GM12873 (cell line): ENCODE data around the gene GCDH.

Experiments
- TF ChIP-seq, protein P1 (sequence below): IDR thresholded peaks from 2 replicates; pipeline ENCODE4 v1.5.1; 2012; ENCODE audit warnings: low read depth, mild to moderate bottlenecking, moderate library complexity, low read length, control low read depth; ENCODE audit not compliant: insufficient read depth; ENCODE audit errors: missing control alignments

GCDH gene

DNA sequence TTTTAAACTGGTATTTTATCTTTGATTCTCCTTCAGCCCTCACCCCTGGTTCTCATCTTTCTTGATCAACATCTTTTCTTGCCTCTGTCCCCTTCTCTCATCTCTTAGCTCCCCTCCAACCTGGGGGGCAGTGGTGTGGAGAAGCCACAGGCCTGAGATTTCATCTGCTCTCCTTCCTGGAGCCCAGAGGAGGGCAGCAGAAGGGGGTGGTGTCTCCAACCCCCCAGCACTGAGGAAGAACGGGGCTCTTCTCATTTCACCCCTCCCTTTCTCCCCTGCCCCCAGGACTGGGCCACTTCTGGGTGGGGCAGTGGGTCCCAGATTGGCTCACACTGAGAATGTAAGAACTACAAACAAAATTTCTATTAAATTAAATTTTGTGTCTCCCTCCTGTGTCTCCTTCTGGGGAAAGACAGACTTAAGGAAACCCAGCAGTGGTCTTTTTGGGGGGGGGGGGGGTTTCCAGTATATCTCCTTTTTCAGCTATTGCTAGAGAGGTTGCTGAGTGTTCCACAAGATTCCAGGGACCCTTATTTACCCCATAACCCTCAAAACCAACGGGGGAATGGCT is 53.2 kb downstream of the GCDH start:
- TF ChIP-seq, protein P1, sequence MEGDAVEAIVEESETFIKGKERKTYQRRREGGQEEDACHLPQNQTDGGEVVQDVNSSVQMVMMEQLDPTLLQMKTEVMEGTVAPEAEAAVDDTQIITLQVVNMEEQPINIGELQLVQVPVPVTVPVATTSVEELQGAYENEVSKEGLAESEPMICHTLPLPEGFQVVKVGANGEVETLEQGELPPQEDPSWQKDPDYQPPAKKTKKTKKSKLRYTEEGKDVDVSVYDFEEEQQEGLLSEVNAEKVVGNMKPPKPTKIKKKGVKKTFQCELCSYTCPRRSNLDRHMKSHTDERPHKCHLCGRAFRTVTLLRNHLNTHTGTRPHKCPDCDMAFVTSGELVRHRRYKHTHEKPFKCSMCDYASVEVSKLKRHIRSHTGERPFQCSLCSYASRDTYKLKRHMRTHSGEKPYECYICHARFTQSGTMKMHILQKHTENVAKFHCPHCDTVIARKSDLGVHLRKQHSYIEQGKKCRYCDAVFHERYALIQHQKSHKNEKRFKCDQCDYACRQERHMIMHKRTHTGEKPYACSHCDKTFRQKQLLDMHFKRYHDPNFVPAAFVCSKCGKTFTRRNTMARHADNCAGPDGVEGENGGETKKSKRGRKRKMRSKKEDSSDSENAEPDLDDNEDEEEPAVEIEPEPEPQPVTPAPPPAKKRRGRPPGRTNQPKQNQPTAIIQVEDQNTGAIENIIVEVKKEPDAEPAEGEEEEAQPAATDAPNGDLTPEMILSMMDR = no peak

DNA sequence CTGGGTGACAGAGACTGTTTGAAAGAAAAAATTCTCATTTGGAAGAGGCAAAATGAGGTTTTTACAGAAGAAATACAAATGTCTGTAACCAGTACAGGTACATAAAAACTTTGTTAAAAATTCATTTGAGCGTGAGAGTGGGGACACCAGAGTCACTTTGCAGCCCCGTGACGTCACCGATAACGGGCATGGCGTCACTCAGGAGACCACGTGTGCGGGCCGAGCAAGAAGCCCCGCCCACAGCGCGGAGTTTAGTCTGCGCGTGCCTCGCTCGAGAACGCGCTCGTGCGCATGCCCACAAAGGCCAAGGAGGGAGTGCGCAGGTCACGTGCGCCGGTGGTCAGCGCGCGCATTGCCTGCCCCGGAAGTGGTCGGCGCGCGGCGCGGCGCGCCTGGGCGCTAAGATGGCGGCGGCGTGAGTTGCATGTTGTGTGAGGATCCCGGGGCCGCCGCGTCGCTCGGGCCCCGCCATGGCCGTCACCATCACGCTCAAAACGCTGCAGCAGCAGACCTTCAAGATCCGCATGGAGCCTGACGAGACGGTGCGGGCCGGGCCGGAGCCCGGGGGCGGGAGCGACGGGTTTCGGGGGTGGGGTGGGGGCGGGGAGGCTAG is 54.6 kb downstream of the GCDH start, which contains the start of gene RAD23A:
Gene RAD23A (plus strand): TSS at position 384 of the 613 bp plus-strand sequence. CDS start 87 bp downstream, at position 471.
- TF ChIP-seq, protein P1 = no peak

DNA sequence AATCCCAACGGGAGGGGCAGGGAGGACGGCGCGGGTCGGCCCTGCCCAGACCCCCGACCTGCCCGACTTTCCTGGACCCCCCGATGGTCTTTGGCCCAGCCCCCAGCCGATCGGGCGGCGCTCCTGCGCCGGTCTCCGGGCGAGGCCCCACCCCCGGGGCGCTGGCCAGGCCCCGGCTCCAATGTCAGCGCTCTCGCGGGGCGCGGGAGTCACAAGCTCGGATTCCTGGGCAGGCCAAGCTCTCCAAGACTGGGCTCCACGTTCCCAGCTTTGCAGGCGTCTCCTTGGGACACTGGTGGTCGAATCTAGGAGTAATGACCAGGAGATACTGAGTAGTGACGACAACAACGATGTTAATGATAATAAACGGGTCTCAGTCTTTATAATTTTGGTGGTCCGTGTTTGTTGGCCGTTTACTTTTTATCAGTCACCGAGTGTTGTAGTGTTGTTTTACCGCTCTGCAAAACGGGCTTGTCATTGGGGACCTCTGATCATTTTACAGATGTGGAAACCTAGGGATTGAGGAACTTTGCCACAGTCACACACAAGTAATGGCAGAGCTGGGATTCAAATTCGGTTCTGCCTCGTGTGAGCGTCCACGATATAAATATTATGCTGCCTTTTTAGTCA is 55.2 kb downstream of the GCDH start:
- TF ChIP-seq, protein P1 = no peak

DNA sequence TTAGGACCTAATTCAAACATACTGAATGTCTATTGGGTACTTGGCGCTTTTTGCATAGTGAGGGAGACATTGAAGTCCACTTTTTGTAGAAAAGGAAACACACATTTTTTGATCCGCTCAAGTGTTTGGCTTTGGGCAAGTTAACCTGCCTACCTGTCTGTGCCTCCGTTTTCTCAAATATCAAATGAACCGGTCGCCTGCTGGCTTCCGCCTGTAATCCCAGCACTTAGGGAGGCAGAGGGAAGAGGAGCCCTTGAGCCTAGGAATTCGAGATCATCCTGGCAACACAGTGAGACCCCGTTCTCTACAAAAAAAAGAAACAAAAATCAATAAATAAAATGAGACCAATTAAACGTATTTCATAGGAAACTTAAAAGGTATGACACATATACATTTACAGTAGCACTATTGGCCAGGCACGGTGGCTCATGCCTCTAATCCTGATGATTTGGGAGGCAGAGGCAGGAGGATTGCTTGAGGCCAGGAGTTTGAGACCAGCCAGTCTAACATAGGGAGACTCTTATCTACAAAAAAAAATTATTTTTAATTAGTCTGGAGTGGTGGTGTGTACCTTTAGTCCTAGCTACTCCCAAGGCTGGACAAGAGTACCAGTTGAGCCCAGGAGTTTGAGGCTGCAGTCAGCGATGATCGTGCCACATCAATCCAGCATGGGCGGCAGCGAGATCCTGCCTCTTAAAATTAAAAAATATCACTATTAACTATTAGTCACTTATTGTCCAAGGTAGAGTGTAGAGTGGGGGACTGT is 56.0 kb downstream of the GCDH start:
- TF ChIP-seq, protein P1 = no peak

DNA sequence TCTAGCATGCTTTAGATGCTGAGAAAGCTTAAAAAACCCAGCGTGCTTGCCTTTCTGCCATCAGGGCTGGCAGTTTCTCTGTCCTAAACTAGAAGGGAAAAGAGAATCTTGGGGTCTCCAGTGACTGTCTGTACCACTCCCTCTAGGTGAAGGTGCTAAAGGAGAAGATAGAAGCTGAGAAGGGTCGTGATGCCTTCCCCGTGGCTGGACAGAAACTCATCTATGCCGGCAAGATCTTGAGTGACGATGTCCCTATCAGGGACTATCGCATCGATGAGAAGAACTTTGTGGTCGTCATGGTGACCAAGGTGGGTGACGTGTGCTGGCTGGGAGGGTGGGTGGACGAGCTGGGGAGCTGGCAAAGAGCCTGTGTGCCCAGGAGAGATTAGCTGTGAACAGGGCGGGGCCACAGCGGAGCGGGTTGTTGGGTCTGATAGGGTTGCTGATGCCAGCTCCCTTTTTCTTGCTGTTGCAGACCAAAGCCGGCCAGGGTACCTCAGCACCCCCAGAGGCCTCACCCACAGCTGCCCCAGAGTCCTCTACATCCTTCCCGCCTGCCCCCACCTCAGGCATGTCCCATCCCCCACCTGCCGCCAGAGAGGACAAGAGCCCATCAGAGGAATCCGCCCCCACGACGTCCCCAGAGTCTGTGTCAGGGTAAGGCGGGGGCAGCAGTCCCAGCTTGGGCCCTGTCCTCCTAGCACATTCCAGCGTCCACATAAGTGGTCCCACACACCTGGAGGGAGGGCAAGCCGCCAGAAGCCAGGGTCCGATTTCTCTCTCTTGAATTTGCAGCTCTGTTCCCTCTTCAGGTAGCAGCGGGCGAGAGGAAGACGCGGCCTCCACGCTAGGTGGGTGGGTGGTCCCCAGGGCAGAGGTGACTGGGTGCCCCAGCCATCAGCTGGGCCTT is 57.0 kb downstream of the GCDH start:
- TF ChIP-seq, protein P1 = no peak

DNA sequence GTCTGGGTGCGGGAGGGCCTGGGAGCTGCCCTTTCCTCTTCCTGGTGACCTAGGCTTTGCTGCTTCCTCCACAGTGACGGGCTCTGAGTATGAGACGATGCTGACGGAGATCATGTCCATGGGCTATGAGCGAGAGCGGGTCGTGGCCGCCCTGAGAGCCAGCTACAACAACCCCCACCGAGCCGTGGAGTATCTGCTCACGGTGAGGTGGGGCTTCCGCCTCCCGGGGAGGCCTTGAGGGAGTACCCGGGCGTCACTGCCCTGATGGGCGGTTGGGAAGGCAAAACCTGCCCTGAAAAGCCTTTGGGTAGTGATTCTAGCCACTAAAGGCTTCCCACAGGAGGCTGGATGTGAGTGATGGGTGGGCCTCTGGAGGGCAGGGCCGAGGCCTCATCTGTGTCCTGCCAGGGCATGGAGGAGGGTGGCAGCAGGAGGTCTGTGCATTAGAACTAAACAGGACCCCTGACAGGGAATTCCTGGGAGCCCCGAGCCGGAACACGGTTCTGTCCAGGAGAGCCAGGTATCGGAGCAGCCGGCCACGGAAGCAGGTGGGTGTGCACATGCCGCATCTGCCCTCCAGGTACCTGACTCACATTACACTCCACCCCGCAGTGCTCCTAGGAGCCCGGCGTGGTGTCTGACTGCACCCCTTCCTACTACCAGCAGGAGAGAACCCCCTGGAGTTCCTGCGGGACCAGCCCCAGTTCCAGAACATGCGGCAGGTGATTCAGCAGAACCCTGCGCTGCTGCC is 57.8 kb downstream of the GCDH start:
- TF ChIP-seq, protein P1 = no peak
